ENCODE data around the gene ENTHD1.
"Not testable (repeated sequence)": the region's sequence is repeated elsewhere in the genome, so short reads cannot be mapped to it uniquely, and the experiment has no call there.

Gene ENTHD1

DNA sequence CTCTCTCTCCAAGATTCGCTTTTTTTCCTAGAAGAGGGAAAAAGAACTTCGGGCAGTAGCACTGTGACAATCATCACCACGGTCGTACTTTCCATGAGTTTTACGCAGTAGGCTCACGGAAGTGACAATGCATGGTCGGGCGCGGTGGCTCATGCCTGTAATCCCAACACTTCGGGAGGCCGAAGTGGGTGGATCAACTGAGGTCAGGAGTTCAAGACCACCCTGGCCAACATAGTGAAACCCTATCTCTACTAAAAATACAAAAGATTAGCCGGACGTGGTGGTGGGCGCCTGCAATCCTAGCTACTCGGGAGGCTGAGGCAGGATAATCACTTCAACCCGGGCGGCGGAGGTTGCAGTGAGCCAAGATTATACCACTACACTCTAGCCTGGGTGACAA lies 30.7 kb upstream of the ENTHD1 start:
- DNase-seq, result no peak

DNA sequence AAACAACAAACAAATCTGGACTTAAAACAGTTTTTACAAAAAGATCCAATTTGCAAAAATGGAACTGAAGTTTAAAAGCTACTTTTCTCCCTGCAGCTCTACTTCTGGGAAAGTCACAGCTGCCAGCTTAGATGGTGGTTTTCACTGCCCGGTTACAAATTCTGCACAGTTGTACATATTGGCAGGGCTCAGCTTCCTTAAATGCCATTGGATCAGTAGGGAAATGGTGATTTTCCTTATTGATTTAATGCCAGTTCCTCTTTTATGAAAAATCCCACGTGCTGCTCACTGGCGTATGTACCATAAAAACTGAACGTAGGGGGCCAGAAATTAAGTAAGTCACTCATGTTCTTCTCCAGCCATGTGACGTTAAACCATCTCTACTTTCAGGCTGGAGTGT lies 30.1 kb upstream of the ENTHD1 start:
- DNase-seq, result no peak

DNA sequence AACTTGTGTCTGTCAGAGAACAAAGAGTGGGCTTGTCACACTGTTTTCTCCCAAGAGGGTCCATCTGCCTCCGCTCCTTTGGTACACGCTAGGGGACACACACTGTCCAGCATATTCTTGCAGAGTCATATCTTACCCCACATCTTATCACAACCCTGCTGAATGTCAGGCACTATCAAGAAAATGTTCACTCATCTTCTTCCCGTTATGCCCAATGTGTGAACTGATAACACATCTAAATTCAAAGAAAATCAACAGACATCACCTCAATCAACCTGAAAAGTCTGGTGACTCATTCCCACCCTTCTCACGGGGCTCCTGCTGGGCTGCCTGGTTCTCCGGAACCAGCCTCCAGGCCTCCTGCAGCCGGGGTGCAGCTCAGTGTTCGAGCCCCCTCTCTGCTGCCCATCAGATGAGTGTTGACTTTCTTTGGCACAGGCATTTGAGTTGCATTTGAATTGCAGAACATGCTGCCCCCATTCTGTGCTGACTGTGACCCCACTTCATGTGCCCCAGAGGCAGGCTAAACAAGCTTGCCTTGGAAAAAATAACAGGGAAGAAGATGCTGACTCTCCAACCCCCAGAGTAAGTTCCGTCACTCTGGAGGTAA lies 26.7 kb upstream of the ENTHD1 start:
- DNase-seq, result no peak

DNA sequence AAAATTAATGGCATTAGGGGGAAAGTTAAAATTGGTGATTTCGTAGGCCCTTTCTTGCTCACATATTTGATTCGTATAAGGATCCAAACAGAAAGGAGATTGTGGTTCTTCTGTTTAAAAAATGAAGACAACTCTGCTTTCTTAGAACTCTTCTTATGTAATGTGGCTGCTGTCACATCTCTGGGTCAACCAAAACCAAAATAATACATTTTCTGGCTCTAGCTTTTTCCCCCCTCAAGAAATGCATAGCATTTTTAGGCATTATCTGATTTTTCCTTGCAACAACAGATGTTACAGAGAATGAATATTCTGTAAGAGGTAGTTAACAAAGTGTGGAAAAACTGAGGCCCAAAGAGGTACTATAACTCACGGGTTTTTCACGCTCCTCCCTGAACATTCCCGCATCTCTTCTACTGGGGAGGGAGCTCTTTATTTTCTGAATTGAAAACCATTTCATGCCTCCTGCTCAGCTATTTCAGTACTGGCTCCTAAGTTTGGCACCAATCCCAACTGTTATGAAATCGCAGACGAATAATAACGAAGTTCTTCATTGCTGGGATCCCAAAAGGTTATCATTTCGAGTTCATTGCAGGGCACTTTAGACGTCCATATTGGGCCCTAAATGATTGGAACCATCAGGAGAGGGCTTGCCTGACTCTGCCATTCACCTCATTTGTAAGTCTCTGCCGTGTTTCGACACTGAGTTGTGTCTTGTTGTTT lies 24.4 kb upstream of the ENTHD1 start:
- DNase-seq, result no peak

DNA sequence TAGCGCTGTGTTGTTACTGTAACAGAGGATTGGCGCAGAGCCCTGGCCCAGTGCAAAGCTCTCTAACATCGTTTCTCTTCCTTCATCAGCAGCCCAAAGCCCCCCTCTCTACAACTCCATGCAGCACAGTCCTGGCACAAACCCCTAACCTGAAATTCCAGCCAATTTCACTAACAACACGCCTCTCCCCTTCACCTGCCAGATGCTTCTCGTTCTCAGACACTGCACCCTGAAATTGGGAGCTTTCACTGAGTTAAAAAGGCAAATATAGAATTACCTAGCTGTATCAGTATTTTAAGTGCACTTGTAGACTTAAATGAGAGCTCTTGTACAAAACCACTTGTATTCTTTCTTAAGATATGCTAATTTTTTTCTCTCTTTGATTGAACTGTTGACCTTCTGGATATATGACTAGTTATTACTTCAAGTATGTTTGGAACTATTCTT lies 23.7 kb upstream of the ENTHD1 start:
- DNase-seq, result no peak

DNA sequence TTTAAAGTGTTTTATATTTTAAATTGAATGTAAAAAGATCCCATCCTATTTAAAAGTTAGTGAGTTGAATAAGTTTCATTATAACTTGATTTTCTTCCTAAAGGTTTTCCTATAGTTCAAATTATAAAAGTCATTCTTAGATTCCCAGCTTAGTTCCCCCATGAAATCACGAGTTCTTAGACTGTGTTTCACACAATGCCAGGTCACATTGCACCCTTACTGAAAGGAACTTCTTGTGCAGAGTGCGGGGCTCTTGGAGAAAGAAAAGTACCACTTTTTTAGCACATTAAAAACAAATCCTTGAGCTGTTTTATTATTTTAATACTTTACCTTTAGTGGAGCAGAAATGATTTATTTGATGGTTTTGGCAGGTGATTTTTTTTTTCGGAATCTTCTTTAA lies 22.9 kb upstream of the ENTHD1 start:
- DNase-seq, result no peak

DNA sequence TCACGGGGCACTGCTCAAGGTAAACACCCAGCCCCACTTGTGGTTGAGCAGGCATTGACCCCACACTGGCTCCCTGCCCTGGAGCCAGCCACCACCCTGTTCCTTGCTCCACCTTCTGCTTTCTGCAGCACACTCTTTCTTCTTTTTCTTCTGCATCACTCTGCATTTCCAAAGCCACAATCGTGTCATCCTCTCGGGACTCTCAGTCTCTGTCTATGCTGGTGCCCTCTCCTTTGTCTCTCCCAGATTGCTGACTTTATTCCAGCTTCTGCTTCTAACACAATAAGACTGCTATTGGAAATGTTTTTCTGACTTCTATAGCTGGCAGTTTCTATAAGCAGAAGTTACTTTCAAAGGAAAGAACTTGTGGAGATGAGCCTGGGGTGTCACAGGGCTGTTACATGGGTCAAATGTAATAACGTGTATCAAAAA lies 21.8 kb upstream of the ENTHD1 start:
- DNase-seq, result no peak

DNA sequence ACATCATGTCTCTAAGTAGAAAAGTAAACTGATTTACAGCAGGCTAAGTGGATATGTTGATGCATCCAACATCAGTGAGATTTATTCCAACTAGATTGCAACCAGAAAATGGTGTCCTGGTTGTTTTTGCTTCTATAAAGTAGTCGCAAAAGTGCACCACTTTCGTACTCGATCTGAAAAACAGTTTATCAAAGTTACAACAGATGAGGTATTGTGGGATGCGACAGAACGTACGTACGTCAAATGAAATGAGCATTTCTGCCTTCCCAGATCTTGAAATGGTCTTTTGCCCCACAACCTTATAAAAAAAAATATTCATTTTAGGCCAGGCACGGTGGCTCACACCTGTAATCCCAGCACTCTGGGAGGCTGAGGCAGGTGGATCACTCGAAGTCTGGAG lies 21.0 kb upstream of the ENTHD1 start:
- DNase-seq, result no peak

DNA sequence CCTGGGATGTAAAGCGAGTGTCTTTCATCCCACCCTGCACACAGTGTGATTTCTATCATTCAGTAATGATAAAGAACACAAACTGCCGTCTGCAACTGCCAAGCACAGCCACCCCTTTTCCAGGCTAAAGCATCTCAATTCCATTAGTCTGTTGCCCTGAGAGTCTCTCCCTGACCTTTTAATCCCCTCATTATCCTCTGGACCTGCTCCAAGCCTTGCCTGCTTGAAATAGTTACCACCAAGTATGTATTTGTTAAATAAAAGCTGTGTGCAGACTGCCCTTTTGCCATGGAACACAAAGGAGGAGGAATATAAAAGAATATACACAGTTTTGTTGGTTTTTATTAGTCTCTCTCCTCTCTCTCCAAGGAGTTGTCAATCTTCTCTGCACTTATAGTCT lies 20.3 kb upstream of the ENTHD1 start:
- DNase-seq, result no peak

DNA sequence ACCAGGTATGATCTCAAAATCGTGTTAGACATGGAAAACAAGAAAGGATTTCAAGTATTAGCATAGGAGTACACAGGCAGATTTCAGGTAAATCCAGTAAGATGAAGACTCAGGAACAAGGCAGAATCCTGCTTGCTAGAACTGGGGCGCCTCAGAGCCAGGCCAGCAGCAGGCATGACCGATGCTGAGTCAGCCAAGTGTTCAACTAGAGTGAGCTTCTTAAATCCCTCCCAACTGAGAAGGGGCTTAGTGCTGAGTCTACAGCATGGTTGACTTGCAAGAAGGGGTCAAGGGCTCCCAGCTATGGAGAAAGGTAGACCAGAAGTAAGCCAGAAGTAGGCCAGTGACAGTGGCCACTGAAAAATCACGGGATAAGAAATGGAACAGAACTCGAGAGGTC lies 19.8 kb upstream of the ENTHD1 start:
- DNase-seq, result no peak

DNA sequence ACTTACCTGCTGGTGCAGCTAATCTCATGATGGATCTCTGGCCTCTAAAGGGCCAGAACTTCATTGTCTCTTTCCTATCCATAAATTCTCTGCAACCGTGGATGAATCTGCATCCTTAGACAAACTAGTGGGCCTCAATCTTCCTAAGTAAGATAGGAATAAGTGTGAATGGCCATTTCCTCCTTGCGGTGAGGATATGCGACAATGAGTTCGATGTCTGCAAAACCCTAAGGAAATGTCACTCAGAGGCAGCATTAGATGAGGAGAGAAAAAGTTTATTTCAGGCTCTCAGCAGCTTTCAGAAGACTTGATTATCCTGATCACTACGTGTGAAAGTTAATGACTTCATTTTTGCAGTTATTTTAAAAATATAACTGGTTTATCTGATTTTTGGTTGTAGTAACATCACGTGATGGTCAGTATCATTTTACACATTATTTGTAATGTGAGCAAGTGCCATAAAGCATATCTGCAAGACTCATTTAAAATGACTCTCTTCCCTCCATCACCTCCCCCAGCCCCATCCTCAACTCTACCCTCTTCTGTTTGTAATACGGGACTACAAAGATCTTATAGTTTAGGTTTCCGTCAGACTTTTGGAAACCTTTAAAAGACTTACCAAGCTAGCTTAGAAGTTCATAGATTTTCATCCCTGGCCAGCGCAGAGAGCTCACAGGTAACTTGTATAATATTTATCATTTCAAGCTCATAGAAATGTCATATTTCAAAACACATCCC lies 17.5 kb upstream of the ENTHD1 start:
- no peak for DNase-seq

DNA sequence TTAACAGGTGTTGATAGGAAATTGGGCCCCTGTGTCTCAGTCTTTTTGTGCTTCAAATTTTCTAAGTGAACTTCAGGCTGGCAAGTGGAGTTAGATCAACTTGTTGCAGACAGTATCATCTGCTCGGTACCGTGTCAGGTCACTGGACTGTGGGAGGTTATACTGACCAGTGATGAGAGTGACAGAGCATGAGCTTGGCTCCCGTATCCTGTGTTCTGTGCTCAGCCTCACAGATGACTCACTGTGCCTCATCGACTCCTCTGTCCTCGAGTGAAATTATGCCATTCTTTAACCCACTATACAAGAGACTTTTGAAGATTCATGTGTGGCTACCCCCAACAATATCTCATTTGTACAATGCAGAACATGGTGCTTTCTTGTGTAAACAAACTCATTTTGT lies 15.2 kb upstream of the ENTHD1 start:
- no peak for DNase-seq

DNA sequence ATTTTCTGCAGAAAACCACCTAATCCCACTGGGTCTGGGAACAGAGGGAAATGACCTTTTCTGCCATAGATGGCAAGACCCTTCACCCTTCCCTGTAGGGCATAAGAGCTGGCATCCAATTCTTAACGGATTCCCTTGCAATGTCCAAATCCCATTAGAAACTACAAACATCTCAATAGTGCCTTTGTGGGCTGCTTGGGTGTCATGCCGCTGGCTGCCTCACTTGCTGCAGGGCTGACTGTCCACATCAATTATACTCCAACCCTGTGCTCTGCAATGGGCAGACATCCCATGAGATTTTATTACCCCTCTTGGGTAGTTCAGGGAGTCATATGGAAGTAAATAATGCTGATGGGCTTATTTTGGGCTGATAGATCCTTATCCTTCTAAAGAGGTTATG lies 14.6 kb upstream of the ENTHD1 start:
- DNase-seq, result no peak

DNA sequence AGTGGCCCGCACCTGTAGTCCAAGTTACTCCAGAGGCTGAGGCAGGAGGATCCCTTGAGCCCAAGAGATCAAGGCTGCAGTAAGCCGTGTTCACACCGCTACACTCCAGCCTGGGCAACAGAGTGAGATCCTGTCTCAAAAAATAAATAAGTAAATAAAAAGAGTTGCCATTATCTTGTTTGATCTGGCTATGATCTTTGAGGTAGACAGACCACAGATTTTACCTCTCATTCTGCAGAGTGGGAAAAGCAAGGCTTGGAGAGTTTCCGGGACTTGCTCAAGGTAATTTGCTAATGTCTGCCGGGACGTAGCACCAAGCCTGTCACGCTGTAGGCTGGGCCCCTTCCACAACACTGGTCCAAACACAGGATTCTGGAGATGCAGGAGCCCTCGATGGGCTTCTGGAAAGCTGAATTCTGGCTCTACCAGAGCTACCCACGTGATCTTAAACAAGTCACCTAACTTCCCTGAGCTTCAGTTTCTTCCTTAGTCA lies 14.1 kb upstream of the ENTHD1 start:
- DNase-seq, result no peak

DNA sequence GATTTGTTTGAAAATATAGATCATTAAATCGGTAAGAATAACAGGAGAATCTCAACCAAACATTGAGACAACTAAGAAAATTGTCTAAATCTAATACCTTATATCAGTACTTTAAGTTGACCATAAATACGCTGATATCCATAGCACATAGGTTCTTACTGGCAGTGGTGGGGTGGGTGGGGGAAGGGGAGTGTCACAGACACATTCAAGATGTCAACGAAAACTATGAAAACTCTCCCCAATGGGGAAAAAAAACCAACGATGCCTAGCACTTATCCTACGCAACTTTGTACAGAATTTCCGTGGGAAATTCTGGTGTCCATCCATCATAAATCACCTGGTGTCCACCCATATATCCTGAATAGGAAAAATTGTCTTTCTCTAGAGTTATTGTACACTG lies 13.5 kb upstream of the ENTHD1 start:
- no peak for DNase-seq

DNA sequence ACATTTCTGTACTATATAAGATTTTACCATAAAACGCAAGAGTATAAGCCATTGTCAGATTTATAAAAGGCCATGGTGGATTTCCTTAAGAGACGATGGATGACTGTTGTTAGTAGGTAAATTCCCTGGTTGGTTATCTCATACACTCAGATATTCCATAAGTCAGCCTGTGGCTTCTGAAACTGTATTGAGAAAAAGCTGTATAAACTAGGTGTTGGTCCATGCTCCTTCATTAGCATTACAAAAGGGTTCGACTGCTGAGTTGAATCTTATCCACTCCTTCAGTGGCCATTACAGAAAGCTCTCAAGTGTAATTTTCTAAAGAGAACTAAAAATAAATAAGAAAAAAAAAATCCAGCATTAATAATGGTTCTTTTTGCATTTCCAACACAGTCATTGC lies 12.6 kb upstream of the ENTHD1 start:
- DNase-seq, result no peak

DNA sequence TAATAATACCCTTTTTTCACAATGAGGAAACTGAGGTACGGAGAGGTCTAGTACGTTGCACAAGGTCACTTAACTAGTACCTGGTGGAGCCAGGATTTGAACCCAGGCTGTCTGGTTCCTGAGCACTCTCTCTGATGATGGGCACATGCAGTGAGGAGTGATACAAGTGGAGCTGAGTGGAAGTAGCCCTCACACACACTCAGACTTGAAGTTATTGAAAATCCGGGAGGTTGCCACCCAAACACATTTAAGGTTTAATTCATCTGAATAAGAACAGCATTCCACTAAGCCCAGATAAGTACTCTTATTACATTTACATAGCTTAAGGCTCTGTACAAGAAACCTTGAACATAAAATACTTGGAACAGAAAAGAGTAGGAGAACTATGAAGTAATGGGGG lies 12.1 kb upstream of the ENTHD1 start:
- DNase-seq, result no peak

DNA sequence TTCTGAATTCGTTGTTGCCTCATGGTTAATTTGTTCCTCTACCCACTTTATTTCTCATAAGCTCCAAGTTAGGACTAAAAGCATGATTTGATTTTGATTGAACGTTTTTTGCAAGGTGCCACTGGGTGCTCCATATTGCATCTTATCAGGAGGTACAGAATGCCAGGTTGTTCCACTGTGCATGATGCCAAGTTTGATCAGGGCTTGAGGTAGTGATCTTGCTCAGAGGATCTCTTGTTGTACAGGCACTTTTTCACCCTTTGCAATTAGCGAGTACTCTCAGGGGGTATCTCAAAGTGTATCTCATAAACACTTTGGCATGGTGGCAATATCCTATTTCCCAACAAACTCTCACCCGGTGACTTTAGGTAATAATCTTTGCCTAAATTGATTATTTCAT lies 11.3 kb upstream of the ENTHD1 start:
- DNase-seq, result no peak

DNA sequence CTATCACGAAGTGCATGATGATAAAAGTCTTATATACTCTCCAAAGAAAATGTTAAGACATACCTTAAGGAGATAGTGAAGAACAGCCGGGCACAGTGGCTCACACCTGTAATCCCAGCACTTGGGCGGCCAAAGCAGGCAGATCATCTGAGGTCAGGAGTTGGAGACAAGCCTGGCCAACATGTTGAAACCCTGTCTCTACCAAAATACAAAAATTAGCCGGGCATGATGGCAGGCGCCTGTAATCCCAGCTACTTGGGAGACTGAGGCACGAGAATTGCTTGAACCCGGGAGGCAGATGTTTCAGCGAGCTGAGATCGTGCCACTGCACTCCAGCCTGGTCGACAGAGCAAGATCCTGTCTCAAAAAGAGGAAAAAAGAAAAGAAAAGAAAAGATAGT lies 10.5 kb upstream of the ENTHD1 start:
- DNase-seq, result not testable (repeated sequence)

DNA sequence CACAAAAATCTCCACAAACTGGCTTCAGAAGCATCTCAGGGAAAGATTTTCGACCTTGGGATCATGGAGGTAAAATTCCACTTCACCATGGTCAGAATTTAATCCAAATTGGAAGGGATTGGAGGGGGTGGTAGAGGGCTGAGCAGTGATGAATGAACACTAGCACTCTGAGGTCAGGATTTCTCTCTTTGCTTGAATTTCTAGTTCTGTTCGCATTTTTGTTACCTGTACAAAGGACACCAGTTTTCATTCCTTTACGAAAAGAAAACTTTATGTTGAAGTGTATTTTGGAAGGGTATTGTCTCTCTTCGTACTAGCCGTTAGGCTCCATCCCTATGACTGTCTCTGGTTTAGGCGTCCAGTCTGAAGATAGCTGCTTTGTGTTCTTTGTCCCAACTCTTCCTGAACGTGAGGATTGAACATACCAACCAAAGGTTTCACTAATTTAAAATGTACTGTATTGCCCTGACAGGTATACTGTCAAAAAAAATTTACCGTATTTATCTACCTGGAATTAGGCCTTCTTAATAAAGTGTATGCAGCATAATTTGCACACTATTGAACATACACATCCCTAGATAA lies 8.1 kb upstream of the ENTHD1 start:
- no peak for DNase-seq

DNA sequence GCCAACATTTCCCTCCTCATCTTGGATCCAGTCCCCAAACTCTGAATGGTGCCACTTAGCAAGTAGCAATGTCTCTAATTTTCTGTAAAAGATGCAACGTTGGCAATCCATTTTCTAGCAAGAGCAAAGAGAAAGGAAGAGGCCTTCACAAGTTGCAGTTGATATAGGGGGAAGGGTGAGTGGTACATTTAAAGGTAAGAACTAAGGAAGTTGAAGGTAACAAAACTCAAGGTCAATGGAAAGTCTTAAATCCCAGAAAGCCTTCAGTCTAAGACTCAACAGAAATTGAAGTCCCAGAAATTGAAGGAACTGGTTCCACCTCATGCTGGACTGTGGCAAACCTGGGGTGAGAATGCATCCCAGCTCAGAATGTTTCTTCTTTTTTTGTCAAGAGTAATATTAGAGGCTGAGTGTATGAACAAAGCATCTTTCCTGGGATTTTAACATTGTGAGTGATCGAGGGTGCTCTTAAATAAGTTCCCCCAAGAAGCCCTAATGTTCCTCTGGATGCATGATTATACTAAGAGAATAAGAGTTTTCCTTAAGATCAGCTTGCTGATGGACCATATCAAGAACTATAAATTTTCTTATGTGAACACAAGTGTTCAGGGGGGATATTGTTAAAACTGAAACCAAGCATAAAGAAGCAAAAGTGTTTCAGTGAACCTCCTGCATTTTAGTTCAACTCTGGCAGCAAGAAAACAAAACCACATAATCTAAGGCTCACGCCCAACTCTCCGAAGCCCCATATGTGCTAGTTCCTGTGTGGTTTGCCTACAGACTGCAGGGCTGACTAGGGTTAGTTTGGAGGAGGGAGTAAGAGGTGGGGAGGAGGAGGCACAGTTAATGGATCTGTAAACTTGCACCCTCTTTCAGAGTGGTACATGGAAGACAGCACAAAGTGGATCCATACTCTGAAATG lies 7.0 kb upstream of the ENTHD1 start, which contains the start of gene GRAP2:
GRAP2 (plus strand) TSS at position 779 of the 922 bp plus-strand sequence. CDS start 46,023 bp downstream, outside the sequence.
- DNase-seq, result no peak

DNA sequence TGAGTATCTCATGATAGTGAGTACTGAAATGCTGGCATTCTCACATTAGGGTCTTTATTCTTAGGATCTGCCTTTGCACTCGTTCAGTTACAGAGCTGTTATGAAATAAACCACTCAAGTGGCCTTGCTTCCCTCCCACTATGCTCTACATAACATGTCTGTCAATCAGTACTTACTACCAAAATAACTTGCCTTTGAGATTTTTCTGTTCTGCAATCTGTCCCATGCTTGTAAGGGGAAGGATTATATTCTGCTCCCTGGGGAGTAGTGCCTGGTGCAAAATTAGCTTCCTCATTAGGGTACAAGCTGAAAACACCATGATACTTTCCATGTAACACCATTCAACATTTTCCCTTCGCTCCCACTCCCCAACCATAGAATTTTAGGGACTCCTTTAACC lies 5.4 kb upstream of the ENTHD1 start:
- DNase-seq, result no peak

All from NCI-H1048 (cell line).